NCI-H524 (cell line): ENCODE measurements around the gene ZNF428.
"Not testable (repeated sequence)": the region's sequence is repeated elsewhere in the genome, so short reads cannot be mapped to it uniquely, and the experiment has no call there.

ENCODE experiments used
- DNase-seq, 2 experiments: peaks; one replicate each; lab custom pipeline; 2025; lab: John Stamatoyannopoulos, UW

Gene ZNF428

DNA sequence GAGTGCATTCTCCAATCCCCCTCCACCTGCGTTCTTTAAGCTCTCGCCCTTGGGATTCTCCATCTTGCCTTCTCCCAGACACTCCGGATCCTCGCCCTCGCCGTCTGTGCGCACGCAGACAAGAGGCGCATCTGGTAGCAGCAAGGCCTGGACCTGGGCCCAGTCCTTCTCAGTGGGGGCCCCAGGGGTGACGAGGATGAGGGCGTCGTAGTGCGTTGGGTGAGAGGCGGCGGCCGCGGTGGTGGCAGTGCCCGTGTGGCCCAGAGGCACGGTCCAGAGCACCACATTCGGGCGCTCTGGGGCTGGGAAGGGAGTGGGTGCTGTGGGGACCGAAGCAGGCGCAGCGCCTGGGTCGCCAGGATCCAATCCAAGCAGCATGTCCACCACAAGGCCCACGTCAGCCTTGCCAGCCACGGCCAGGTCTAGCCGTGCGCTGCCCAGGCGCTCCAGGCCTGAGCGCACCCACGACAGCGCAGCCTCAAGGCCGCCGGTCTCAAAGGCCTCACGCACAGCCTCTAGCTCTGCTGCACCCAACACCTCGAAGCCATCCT lies 26.6 kb downstream of the ZNF428 start:
- DNase-seq = no peak

DNA sequence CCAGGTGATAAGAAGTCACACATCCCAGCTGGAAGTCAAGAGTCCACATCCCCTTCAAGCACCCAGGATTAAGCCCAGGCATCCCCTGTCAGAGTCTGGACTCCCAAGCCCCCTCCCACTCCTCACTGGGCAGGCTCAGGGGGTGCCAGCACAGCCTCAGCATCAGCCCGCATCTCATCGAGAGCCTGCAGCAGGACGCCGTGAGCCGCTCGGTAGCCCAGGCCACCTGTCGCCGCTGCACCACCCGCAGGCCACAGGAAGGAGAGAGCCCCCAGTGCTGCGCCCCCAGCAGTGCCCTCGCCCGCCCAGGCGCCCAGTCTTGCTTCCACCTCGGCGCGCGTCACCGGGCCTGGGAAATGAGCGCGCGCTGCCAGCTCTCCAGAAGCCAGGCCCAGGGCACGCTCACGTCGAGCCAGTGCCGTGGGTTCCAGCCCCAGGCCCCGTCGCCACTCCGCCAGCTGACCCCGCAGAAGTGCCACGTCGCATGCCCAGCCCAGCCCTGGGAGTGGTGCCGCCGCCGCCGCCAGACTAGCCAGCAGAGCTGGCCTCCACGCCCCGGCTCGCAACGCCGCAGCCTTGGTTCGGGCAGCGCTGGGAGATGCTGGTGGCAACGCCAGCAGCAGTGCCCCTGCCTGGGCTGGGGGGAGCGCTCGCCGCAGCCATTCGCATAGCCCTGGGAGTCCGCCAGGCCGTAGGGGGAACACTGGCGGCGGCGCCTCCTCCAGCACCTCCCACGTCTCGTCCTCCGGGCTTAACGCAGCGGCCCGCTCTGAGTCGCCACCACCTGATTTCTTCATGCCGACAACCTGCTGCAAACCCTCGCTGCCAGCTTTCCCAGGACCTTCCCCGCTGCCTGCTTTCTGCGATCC lies 27.3 kb downstream of the ZNF428 start:
- no peak for DNase-seq

DNA sequence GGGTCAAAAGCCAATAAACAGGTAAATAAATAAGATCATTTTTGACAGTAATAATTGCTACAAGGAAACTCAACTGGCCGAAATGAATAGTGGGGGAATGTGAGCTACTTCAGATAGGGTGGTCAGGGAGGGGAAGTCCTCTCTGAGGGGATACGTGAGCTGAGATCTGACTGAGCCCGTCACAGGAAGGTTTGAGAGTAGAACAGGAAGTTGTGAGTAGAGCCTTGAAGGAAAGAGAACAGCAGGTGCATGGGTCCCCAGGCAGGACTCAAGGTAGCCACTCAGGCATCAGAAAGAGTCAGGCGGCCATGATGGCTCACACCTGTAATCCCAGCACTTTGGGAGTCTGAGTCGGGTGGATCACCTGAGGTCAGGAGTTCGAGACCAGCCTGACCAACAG lies 29.8 kb downstream of the ZNF428 start:
- DNase-seq = no peak

DNA sequence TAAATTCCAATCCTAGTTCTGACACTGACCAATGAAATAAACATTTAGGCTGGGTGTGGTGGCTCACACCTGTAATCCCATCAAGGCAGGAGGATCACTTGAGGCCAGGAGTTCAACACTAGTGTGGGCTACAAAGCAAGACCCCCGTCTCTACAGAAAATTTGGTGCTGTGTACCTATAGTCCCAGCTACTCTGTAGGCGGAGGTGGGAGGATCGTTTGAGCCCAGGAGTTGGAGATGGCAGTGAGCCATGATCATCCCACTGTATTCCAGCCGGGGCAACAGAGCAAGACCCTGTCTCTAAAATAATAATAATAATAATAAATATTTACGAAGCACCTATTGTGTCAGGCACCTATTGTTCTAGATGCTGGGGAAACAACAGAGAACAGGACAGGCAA lies 30.2 kb downstream of the ZNF428 start:
- no peak for DNase-seq

DNA sequence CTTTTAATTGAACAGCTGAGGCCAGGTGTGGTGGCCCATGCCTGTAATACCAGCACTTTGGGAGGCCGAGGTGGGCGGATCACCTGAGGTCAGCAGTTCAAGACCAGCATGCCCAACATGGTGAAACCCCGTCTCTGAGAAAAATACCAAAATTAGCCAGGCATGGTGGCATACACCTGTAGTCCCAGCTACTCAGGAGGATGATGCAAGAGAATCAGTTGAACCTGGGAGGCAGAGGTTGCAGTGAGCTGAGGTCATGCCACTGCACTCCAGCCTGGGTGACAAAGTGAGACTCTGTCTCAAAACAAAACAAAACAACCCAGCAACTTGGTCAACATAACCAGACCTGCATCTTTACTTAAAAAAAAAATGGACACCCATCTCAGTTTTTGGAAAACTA lies 32.4 kb downstream of the ZNF428 start:
- not testable (repeated sequence) for DNase-seq

DNA sequence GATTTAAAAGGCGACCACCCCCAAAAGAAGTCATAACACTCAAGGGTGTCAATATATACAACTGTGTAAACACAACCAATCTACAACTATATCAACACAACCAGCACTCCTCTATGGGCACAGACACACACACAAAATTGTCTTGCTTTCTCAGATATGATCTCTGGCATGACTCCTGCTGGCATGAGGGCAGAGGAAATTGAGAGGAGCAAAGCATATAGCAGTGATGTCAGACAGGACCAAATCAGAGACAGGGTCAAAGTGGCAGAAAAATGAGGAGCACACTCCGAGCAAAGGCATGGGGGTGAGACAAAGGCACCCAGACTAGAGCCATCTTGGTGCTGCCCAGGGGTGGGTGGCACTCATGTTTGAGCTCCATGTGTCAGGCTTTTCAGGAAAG lies 33.1 kb downstream of the ZNF428 start:
- DNase-seq = no peak

DNA sequence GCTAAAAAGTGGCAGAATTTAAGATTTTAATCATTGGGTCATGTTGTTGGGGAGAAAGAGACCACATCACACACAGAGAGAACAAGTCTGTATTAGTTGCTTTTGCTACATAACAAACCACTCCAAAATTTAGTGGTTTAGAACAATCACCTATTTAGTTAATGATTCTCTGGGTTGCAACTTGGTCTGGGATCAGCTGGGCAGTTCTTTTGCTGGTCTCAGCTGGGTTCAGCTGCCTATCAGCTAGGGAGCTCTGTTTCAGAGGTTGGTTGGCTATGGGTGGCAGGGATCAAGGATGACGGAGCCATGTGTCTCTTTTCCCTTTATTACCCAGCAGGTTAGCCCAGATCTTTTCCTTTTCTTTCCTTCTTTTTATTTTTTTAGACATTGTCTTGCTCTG lies 34.9 kb downstream of the ZNF428 start:
- no peak for DNase-seq

DNA sequence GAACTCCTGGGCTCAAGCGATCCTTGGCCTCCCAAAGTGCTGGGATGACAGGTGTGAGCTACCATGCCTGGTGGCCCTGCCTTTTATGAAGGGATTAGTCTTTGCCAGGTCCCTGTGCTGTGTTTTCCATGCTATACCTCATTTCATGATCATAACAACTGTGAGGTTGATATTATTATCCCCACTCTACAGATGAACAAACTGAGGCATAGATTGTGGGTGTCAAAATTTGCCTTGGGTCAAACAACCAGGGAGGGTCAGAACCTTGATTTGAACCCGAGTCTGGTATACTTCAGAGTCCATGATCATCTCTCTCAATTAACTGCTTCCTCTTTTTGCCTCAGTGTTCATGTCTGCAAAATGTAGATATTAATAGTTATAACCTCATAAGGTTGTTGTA lies 36.9 kb downstream of the ZNF428 start:
- no peak for DNase-seq

DNA sequence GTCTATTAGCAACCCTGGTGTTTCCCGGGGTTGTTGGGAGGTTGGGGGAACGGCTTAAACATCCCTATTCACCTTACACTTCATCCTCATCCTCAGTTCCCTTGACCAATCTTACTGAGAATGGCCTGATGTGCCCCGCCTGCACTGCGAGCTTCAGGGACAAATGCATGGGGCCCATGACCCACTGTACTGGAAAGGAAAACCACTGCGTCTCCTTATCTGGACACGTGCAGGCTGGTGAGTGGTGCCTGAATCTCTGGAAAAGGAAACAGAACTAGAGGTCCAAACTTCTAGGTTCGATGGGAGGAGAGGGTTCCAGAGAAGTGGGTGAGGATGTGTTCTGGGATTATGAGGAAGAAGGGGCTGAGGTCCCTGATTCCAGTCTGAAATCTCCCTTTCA lies 38.0 kb downstream of the ZNF428 start:
- DNase-seq = no peak

DNA sequence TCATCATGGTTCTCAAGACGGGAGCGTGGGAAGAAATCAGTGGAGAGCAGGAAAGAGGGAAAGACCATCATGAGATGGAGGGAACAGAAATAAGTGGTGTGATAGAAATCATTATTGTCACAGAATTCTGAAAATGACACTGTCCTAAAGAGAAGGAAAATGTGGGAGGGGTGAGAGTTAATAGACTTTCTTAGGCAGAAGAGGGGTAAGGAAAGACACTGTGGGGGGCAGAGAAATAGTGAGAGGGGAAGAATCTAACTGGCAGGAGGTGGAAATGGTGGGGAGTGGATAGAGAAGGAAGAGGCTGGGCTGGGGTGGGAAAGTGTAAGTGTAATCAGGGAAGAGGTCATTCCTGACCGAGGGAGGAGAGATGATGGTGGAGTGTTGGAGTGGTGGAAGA lies 40.6 kb downstream of the ZNF428 start:
- no peak for DNase-seq

DNA sequence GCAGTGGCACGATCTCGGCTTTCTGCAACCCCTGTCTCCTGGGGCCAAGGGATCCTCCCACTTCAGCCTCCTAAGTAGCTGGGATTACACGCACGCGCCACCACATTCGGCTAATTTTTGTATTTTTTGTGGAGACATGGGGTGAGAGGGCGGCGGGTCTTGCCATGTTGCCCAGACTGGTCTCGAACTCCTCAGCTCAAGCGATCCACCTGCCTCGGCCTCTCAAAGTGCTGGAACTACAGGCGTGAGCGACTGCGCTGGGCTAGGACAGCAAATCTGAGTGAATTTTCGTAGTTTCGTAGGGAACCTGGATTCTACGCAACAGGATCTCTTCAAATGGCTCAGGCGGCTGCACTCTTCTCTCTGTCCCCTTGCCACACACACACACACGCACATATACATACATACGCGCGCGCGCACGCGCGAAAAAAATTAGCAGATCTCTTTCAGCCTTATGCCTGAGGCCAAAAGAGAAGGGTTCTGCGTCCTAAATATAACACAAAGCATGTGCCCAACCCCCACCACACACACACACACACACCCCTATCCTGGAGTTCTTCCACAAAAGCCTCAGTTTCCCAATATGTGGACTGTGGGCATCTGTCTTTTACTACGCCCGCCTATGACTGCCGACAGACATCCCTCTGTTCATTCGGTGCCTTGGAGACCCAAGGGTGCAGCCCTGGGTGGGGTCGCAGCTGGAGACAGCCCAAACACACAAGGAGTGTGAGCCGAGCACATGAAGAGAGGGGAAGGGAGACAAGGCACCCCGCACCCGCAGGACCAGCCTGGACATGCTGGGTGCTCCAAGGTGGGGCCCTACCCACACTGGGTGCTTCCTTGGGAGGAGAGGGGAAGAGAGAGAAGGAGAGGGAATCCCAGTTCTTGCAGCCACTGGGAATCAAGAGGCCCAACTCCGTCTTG lies 43.2 kb downstream of the ZNF428 start:
- no peak for DNase-seq

DNA sequence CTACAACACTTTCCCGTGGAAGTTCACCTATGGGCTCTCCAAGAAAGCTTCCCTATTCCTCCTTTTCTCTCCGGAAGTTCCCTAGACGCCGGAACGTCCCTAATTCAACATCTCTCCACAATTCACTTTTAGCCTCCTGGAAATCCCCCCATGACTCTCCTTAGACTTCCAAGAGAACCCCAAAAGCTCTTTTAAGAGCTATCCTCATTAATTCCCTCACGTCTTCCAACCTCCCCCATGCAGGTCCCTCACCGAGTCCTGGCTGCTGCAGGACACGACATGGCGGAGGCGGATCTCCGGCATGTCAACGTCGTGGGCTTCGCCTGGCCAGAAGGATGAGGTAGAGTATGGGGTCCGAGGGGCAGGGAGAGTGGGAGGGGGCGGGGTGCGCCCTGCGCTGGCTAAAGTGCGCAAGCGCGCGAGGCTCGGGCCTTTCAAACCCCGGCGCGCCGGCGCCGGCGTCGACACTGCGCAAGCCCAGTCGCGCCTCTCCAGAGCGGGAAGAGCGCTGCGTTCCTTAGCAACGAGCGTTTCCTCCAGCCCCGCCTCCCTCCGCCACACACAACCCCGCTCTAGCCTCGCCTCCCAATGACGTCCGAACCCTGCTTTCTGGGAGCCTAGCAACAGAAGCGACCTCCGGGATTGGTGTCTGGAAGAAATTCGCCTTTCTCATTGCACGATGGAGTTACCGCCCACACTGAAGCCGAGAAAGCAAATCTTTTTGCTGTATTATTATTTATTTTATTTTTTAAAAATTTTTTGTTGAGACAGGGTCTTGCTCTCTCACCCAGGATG lies 44.1 kb downstream of the ZNF428 start, which contains the start of the genes PINLYP and XRCC1:
Gene PINLYP, plus strand, starts transcription at position 646 of the 795 bp plus-strand sequence. CDS start 1,391 bp downstream, outside the sequence.
Gene XRCC1, minus strand, starts transcription at position 372 of the 795 bp plus-strand sequence. Its CDS starts 69 bp downstream, at position 303.
- DNase-seq = peak; percentile 91 to 96

DNA sequence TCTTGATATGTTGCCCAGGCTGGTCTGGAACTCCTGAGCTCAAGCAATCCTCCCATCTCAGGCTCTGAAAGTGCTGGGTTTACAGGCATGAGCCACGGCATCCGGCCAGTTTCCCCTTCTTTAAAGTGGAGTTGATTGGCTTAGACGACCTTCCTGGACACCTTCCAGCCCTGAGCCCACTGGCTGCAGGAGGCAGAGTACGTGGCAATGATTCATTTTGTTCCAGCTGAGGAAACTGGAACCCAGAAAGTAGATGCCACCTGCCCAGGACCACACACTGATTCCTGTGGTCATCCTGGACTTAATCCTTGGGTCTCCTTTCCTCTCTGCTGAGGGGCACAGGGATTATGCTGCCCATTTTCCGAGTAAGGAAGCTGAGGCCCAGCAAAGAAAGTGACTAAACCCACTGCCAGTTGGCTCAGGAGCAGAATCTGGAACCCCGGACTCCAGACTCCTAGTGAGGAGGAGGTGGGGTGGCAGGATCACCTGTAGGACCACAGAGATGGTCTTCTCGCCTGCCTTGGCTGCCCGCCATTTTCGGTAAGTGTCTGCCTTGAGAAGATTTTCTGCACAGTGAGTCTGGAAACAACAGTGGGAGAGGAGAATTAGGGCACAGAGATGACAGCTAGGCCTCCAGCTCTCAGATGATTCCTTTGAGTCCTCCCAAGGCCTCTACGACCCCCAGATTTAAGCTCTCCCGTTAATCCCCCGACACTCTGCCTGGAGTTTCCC lies 44.8 kb downstream of the ZNF428 start:
- DNase-seq = no peak

DNA sequence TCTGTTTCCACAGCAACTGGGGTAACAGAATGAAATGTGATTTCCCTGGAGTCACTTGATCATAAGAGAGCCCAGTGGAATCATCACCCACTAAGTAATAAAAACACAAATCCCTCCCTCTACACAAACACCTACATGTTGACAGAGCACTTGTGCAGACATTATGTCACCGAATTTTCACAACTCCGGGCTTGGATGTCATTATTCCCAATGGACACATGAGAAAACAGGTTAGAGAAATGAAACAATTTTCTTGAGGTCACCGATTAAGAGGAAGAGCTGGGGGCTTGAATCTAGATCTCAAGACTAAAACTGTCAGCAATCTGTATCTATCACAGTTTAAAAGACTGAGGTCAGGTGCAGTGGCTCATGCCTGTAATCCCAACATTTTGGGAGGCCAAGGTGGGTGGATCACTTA lies 47.2 kb downstream of the ZNF428 start:
- DNase-seq = no peak

DNA sequence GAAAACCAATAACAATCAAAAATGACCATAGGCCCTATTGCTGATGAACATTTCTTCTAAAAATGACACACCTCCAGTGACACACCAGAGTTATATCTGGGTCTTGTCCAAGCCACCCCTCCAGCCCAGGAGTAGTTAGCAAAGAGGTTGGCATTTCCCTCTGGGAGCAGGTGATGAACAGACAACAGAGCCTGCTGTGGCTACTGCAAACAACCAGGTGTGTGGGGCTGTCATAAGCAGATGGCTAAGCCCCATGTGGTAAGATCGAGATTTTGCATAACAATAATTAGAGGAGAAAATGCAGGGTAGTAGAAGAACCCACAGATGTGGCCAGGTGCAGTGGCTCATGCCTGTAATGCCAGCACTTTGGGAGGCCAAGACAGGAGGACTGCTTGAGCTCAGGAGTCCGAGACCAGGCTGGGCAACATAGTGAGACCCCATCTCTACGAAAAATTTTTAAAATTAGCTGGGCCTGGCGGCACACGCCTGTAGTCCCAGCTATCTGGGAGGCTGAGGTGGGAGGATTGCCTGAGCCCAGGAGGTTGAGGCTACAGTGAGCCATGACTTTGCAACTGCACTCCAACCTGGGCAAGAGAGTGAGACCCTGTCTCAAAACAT lies 49.1 kb downstream of the ZNF428 start:
- peak in 1 of 2 experiments; percentile 60 for DNase-seq

DNA sequence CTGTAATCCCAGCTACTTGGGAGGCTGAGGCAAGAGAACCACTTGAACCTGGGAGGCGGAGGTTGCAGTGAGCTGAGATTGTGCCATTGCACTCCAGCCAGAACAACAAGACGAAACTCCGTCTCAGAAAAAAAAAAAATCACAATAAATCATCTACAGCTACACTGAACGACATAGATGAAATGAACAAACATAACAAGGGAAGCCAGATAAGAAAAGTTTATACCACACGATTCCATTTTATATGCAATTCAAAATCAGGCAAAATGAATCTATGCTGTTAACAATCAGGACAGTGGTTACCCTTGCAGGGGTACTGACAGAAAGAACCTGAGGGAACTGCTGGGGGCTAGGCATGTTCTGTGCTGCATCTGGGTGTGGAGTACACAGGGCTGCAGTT lies 49.8 kb downstream of the ZNF428 start:
- DNase-seq = no peak

DNA sequence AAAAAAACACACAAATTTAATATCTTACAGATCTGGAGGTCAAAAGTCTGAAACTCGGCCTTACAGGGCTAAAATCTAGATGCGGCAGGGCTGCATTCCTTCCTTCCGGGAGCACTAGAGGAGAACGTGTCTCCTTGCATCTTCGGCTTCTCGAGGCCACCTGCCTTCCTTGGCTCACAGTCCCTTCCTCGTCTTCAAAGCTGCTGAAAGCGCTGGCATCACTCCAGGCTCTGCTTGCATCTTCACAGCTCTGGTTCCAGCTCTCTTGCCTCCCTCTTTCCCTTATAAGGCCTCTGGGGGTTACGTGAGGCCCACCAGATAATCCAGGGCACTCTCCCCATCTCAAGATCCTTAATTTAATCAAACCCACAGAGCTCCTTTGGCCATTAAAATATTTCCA lies 54.6 kb downstream of the ZNF428 start:
- peak in 1 of 2 experiments; percentile 45 for DNase-seq

DNA sequence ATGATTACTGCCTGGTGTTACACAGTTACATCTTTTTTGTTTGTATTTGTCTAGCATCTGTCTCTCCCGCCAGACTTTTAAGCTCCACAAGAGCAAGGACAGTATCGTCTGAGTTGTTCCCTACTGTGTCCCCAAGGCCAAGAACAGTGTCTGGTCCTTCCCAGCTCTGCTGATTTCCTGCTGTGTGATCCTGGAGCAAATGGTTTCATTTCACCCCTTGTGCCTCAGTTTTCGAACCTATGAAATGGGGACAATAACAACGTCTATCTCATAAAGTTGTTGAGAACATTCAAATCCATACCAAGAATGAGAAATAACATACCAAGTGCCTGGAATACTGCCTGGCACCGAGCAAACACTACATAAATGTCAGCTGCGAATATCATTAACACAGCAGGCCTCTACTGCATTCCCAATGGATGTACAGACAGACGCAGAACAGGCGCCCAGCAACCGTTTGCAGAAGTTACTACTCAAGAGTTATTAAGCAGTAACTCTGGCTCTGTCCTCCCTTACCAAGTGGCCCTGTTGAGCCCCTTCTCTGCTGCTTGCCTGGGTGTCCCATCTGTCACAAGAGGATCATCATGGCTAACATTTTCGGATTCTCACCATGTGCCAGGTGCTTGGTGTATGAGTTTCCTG lies 55.5 kb downstream of the ZNF428 start:
- peak; percentile 53 to 72 for DNase-seq

DNA sequence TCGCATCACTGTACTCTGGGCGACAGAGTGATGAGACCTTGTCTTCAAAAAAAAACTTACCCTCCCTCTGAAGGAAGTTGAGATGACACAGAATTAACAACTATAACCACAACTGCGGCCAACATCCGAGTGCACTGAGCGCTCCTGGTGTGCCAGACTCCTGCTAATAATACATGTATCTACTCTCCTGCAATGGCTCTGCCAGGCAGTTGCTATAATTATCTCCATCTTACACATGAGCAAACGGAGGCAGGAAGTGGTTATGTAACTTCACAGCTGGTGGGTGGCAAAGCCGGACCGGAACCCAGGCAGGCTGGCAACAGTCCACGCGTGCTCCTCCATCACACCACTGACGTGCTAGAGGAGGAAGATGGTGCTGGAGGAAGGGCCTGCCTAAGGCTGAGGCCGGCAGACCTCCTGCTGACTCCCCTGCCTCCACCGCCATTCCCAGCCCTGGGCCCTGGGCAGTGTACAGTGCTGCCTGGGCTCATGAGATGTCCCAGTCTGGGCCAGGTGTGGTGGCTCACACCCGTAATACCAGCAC lies 56.7 kb downstream of the ZNF428 start:
- DNase-seq = no peak
